Measurements from ENCODE around the gene SHROOM4. TPM values are rescaled to one million over a fixed set of nuclear protein-coding genes. Genes with fewer than 3 reads are reported as not detected.

Gene SHROOM4
- total and polyA plus RNA-seq, 2 experiments from 2014 or later, result 1.9 to 8.5 TPM

DNA sequence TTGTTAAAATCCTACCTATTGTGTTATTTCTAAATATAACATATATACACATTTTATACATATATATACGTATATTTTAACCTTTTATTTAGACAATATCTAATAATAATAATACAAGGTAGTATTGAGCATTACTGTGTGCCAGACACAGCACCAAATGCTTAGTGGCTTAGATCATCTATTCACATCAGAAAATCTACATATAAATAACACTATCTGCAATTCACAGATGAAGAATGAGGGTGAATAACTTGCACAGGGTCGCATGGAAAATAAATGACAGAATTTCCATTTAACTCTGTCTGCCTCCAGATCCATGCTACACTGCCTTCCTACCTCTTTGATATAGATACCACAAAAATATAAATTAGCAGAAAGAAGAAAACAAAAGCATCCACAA, 37.7 kb downstream of the SHROOM4 start:
- Histone ChIP-seq H3K4me1 (ENCODE audit: insufficient read depth) (no peaks in the 10 kb centered on the region), H3K4me2 (no peak overlapping the region), H3K4me3 (no peak overlapping the region), H3K79me2 (replicated peaks; ENCODE audit: insufficient read depth) (no peaks in the 10 kb centered on the region), H2AFZ (no peak overlapping the region), H3F3A (replicated peaks; ENCODE audit: low read depth) (no peaks in the 10 kb centered on the region), H4K20me1 (replicated peaks; ENCODE audit: insufficient read depth) (no peaks in the 10 kb centered on the region), H3K36me3 (ENCODE audit: insufficient read depth) (no peaks in the 10 kb centered on the region), H3K27ac (ENCODE audit: low read depth) (no peak overlapping the region), H3K27me3 (ENCODE audit: insufficient read depth) (no peaks in the 10 kb centered on the region), H3K9me2 (ENCODE audit: insufficient read depth) (no peaks in the 10 kb centered on the region)
- no peak for TF ChIP-seq EZH2 (IDR thresholded peaks at IDR 0.05; ENCODE audit: low read depth, unreplicated experiment)
- TF ChIP-seq ZNF114 (CRISPR knock-in tag; IDR thresholded peaks at IDR 0.05), result no peak
- no peak for TF ChIP-seq STAT1 (IDR thresholded peaks at IDR 0.05; ENCODE audit: unreplicated experiment)
- TF ChIP-seq, protein P1, sequence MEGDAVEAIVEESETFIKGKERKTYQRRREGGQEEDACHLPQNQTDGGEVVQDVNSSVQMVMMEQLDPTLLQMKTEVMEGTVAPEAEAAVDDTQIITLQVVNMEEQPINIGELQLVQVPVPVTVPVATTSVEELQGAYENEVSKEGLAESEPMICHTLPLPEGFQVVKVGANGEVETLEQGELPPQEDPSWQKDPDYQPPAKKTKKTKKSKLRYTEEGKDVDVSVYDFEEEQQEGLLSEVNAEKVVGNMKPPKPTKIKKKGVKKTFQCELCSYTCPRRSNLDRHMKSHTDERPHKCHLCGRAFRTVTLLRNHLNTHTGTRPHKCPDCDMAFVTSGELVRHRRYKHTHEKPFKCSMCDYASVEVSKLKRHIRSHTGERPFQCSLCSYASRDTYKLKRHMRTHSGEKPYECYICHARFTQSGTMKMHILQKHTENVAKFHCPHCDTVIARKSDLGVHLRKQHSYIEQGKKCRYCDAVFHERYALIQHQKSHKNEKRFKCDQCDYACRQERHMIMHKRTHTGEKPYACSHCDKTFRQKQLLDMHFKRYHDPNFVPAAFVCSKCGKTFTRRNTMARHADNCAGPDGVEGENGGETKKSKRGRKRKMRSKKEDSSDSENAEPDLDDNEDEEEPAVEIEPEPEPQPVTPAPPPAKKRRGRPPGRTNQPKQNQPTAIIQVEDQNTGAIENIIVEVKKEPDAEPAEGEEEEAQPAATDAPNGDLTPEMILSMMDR (conservative IDR thresholded peaks at IDR 0.05; ENCODE audit: low read depth in 2 of 2), result no peak
- no peak for TF ChIP-seq NANOG (IDR thresholded peaks at IDR 0.05; ENCODE audit: borderline replicate concordance)
- TF ChIP-seq, protein P2, sequence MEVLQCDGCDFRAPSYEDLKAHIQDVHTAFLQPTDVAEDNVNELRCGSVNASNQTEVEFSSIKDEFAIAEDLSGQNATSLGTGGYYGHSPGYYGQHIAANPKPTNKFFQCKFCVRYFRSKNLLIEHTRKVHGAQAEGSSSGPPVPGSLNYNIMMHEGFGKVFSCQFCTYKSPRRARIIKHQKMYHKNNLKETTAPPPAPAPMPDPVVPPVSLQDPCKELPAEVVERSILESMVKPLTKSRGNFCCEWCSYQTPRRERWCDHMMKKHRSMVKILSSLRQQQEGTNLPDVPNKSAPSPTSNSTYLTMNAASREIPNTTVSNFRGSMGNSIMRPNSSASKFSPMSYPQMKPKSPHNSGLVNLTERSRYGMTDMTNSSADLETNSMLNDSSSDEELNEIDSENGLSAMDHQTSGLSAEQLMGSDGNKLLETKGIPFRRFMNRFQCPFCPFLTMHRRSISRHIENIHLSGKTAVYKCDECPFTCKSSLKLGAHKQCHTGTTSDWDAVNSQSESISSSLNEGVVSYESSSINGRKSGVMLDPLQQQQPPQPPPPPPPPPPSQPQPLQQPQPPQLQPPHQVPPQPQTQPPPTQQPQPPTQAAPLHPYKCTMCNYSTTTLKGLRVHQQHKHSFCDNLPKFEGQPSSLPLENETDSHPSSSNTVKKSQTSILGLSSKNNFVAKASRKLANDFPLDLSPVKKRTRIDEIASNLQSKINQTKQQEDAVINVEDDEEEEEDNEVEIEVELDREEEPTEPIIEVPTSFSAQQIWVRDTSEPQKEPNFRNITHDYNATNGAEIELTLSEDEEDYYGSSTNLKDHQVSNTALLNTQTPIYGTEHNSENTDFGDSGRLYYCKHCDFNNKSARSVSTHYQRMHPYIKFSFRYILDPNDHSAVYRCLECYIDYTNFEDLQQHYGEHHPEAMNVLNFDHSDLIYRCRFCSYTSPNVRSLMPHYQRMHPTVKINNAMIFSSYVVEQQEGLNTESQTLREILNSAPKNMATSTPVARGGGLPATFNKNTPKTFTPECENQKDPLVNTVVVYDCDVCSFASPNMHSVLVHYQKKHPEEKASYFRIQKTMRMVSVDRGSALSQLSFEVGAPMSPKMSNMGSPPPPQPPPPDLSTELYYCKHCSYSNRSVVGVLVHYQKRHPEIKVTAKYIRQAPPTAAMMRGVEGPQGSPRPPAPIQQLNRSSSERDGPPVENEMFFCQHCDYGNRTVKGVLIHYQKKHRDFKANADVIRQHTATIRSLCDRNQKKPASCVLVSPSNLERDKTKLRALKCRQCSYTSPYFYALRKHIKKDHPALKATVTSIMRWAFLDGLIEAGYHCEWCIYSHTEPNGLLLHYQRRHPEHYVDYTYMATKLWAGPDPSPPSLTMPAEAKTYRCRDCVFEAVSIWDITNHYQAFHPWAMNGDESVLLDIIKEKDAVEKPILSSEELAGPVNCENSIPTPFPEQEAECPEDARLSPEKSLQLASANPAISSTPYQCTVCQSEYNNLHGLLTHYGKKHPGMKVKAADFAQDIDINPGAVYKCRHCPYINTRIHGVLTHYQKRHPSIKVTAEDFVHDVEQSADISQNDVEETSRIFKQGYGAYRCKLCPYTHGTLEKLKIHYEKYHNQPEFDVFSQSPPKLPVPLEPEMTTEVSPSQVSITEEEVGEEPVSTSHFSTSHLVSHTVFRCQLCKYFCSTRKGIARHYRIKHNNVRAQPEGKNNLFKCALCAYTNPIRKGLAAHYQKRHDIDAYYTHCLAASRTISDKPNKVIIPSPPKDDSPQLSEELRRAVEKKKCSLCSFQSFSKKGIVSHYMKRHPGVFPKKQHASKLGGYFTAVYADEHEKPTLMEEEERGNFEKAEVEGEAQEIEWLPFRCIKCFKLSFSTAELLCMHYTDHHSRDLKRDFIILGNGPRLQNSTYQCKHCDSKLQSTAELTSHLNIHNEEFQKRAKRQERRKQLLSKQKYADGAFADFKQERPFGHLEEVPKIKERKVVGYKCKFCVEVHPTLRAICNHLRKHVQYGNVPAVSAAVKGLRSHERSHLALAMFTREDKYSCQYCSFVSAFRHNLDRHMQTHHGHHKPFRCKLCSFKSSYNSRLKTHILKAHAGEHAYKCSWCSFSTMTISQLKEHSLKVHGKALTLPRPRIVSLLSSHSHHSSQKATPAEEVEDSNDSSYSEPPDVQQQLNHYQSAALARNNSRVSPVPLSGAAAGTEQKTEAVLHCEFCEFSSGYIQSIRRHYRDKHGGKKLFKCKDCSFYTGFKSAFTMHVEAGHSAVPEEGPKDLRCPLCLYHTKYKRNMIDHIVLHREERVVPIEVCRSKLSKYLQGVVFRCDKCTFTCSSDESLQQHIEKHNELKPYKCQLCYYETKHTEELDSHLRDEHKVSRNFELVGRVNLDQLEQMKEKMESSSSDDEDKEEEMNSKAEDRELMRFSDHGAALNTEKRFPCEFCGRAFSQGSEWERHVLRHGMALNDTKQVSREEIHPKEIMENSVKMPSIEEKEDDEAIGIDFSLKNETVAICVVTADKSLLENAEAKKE (CRISPR knock-in tag; IDR thresholded peaks at IDR 0.05), result no peak
- TF ChIP-seq, protein P3, sequence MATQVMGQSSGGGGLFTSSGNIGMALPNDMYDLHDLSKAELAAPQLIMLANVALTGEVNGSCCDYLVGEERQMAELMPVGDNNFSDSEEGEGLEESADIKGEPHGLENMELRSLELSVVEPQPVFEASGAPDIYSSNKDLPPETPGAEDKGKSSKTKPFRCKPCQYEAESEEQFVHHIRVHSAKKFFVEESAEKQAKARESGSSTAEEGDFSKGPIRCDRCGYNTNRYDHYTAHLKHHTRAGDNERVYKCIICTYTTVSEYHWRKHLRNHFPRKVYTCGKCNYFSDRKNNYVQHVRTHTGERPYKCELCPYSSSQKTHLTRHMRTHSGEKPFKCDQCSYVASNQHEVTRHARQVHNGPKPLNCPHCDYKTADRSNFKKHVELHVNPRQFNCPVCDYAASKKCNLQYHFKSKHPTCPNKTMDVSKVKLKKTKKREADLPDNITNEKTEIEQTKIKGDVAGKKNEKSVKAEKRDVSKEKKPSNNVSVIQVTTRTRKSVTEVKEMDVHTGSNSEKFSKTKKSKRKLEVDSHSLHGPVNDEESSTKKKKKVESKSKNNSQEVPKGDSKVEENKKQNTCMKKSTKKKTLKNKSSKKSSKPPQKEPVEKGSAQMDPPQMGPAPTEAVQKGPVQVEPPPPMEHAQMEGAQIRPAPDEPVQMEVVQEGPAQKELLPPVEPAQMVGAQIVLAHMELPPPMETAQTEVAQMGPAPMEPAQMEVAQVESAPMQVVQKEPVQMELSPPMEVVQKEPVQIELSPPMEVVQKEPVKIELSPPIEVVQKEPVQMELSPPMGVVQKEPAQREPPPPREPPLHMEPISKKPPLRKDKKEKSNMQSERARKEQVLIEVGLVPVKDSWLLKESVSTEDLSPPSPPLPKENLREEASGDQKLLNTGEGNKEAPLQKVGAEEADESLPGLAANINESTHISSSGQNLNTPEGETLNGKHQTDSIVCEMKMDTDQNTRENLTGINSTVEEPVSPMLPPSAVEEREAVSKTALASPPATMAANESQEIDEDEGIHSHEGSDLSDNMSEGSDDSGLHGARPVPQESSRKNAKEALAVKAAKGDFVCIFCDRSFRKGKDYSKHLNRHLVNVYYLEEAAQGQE (IDR thresholded peaks at IDR 0.05; ENCODE audit: unreplicated experiment), result no peak
- TF ChIP-seq JUNB (IDR thresholded peaks at IDR 0.05; ENCODE audit: unreplicated experiment), result no peak
- TF ChIP-seq POLR2AphosphoS5 (IDR thresholded peaks at IDR 0.05; ENCODE audit: low read depth), result no peak
- TF ChIP-seq EZH2phosphoT487 (IDR thresholded peaks at IDR 0.05; ENCODE audit: unreplicated experiment), result no peak
- no peak for TF ChIP-seq ZNF331 (CRISPR knock-in tag; IDR thresholded peaks at IDR 0.05; ENCODE audit: low read depth)
- no peak for TF ChIP-seq CREB1 (CRISPR knock-in tag; IDR thresholded peaks at IDR 0.05; ENCODE audit: low read depth)
- TF ChIP-seq, protein P4, sequence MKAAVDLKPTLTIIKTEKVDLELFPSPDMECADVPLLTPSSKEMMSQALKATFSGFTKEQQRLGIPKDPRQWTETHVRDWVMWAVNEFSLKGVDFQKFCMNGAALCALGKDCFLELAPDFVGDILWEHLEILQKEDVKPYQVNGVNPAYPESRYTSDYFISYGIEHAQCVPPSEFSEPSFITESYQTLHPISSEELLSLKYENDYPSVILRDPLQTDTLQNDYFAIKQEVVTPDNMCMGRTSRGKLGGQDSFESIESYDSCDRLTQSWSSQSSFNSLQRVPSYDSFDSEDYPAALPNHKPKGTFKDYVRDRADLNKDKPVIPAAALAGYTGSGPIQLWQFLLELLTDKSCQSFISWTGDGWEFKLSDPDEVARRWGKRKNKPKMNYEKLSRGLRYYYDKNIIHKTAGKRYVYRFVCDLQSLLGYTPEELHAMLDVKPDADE (IDR thresholded peaks at IDR 0.05), result no peak
- no peak overlapping the region for H3K27ac Mint-ChIP-seq
- no peak for DNase-seq (ENCODE audit: low spot score)
- H3K36me3 Mint-ChIP-seq (ENCODE audit: low read depth), result no peaks in the 10 kb centered on the region
- ATAC-seq, result no peak
- no peak overlapping the region for H3K4me3 Mint-ChIP-seq
- peaks cover 15% of the 10 kb centered on the region for H3K4me1 Mint-ChIP-seq
- no peaks in the 10 kb centered on the region for H3K27me3 Mint-ChIP-seq (ENCODE audit: insufficient read depth, low read depth, poor library complexity)
- H3K9me3 Mint-ChIP-seq, result peaks cover 3% of the 10 kb centered on the region; the same call in 1 of the 3 replicates
